Stomach (tissue), 9 donors: Measurements from ENCODE around the gene SPTLC2. TPM values are rescaled to one million over a fixed set of nuclear protein-coding genes. Genes with fewer than 3 reads are reported as not detected.

Source experiments
- DNase-seq, 2 donors: peaks; one replicate each; pipeline versions ENCODE4 v3.0.0 to v3.0.0-alpha.2; 2013 to 2019
- H3K27ac ChIP-seq, 5 donors: fragments of 200-600 bp in 4 of 5; sonication (generic) in 4 of 5; one replicate each; pipeline ENCODE4 v1.5.1; 2013 to 2019; ENCODE audit warnings: mild to moderate bottlenecking in 1 of 5, moderate library complexity in 1 of 5
- H3K27me3 ChIP-seq, 3 donors: fragments of 200-600 bp; sonication (generic); one replicate each; pipeline ENCODE4 v1.5.1; 2017 to 2019; ENCODE audit warnings: mixed run types in 1 of 3
- H3K36me3 ChIP-seq, 4 donors: fragments of 200-600 bp; sonication (generic); 1 replicate in 3 of 4; 2 replicates in 1 of 4; pipeline ENCODE4 v1.5.1; 2016 to 2019
- H3K4me1 ChIP-seq, 4 donors: fragments of 200-600 bp; sonication (generic); one replicate each; pipeline ENCODE4 v1.5.1; 2016 to 2019
- H3K4me3 ChIP-seq, 4 donors: fragments of 200-600 bp; sonication (generic) in 3 of 4; one replicate each; pipeline ENCODE4 v1.5.1; 2016 to 2019; ENCODE audit warnings: mild to moderate bottlenecking in 1 of 4
- H3K9me3 ChIP-seq, 4 donors: fragments of 200-600 bp; sonication (generic); one replicate each; pipeline ENCODE4 v1.5.1; 2016 to 2019
- CTCF ChIP-seq, 7 experiments: fragments of 450-650 bp in 4 of 7; fragments of 200-600 bp in 3 of 7; sonication (generic) in 3 of 7; IDR thresholded peaks; one replicate each; pipeline ENCODE4 v1.5.1; 2016 to 2019; ENCODE audit warnings: antibody characterized with exemption in 7 of 7, control low read depth in 2 of 7, mild to moderate bottlenecking in 1 of 7
- EP300 ChIP-seq: sonication (generic); formaldehyde crosslinking; IDR thresholded peaks from one replicate; pipeline ENCODE4 v1.6.1; 2017; ENCODE audit warnings: antibody characterized with exemption
- POLR2A ChIP-seq, 4 donors: fragments of 450-650 bp; IDR thresholded peaks; one replicate each; pipeline ENCODE4 v1.6.1; 2016; ENCODE audit warnings: antibody characterized with exemption in 4 of 4, control low read depth in 2 of 4, mild to moderate bottlenecking in 1 of 4, moderate library complexity in 1 of 4
- POLR2AphosphoS5 ChIP-seq, 3 donors: sonication (generic); formaldehyde crosslinking; IDR thresholded peaks; one replicate each; pipeline ENCODE4 v1.6.1; 2016; ENCODE audit warnings: antibody characterized with exemption in 3 of 3
- WGBS, 5 donors: extraction: QIAGEN DNeasy Blood & Tissue Kit in 3 of 5; methylation state at CpG; one replicate each; pipeline versions ENCODE4 v1.1.5 to v1.1.7; 2013 to 2018; 5-methylcytosine and 5-hydroxymethylcytosine counted together
- intact Hi-C: fragments of 100-400 bp; cut with DNase I; formaldehyde crosslinking; loops from one replicate; pipeline ENCODE4 v1.15.1; 2023; ENCODE audit warnings: low total_unique reads
- polyA plus RNA-seq, 3 donors: library from polyadenylated mRNA; stranded (reverse); fragments of 200-250 nt; gene quantifications; one replicate each; pipeline ENCODE4 v1.2.3, GENCODE V29; 2013
- total RNA-seq, 5 donors: library from RNA; depleted of rRNA; stranded (reverse); fragments of >200 nt; gene quantifications; one replicate each; pipeline versions ENCODE4 v1.1.0 to v1.2.3, GENCODE V29; 2014 to 2016
- donor health status: healthy with polysubstance abuse.
- donor health status: Bipolar disorder and iron deficiency.
- donor health status: healthy.

The SPTLC2 gene
- total and polyA plus RNA-seq, 8 donors, result 3.4 to 97.5 (median 13.6) TPM

- DNase-seq, result no peak
- Histone ChIP-seq H3K27ac (no peak overlapping the region), H3K36me3 (no peaks in the 10 kb centered on the region), H3K4me1 (no peaks in the 10 kb centered on the region), H3K9me3 (peaks cover 0 to 3% (median 0%) of the 10 kb centered on the region in 4 donors), H3K4me3 (no peak overlapping the region), H3K27me3 (no peaks in the 10 kb centered on the region)
- 50 to 95% (median 92%) methylated on average over 2 of the region's 2 CpGs for WGBS, 5 donors
- TF ChIP-seq POLR2AphosphoS5 (IDR thresholded peaks at IDR 0.05), result no peak
- TF ChIP-seq CTCF (IDR thresholded peaks at IDR 0.05), result no peak
- no peak for TF ChIP-seq POLR2A (IDR thresholded peaks at IDR 0.05)
- no peak for TF ChIP-seq EP300
- intact Hi-C loops, result no loop called here
Observed at GRCh38 chr14:77630111-77630510, 13.7 kb upstream of the SPTLC2 start.

GRCh38 chr14:77625360-77625759 lies 8.9 kb upstream of the SPTLC2 start:
- no peak overlapping the region for H3K27ac ChIP-seq
- WGBS, 5 donors, result 73 to 88% (median 79%) methylated on average over 3 of the region's 3 CpGs
- intact Hi-C loops, result no loop called here
- no peak overlapping the region for H3K4me3 ChIP-seq
- no peak for TF ChIP-seq POLR2AphosphoS5 (IDR thresholded peaks at IDR 0.05)
- TF ChIP-seq CTCF (IDR thresholded peaks at IDR 0.05), result no peak
- TF ChIP-seq POLR2A (IDR thresholded peaks at IDR 0.05), result no peak
- no peak for TF ChIP-seq EP300
- H3K27me3 ChIP-seq, result no peaks in the 10 kb centered on the region
- peaks cover 3 to 9% (median 5%) of the 10 kb centered on the region in 4 donors for H3K4me1 ChIP-seq
- no peaks in the 10 kb centered on the region for H3K36me3 ChIP-seq
- DNase-seq, result no peak
- H3K9me3 ChIP-seq, result no peaks in the 10 kb centered on the region

GRCh38 chr14:77623201-77623600 lies 6.8 kb upstream of the SPTLC2 start:
- 67 to 81% (median 75%) methylated on average over 1 of the region's 1 CpG for WGBS, 5 donors
- no peak for DNase-seq
- no peaks in the 10 kb centered on the region for H3K9me3 ChIP-seq
- peaks cover 3 to 9% (median 5%) of the 10 kb centered on the region in 4 donors for H3K4me1 ChIP-seq
- H3K36me3 ChIP-seq, result no peaks in the 10 kb centered on the region
- no peaks in the 10 kb centered on the region for H3K27me3 ChIP-seq
- H3K4me3 ChIP-seq, result no peak overlapping the region
- no peak for TF ChIP-seq POLR2A (IDR thresholded peaks at IDR 0.05)
- no peak for TF ChIP-seq CTCF (IDR thresholded peaks at IDR 0.05)
- no peak for TF ChIP-seq EP300
- no peak for TF ChIP-seq POLR2AphosphoS5 (IDR thresholded peaks at IDR 0.05)
- peak overlapping the region; percentile 52 to 85 (median 65) for H3K27ac ChIP-seq
- intact Hi-C loops, result no loop called here

- Histone ChIP-seq H3K27me3 (no peaks in the 10 kb centered on the region), H3K4me3 (no peak overlapping the region), H3K4me1 (peaks cover 3 to 9% (median 6%) of the 10 kb centered on the region in 4 donors), H3K27ac (peak overlapping the region in 4 of 5 donors; percentile 52 to 85 (median 64)), H3K9me3 (no peaks in the 10 kb centered on the region), H3K36me3 (no peaks in the 10 kb centered on the region)
- peak; percentile 86 to 87 for DNase-seq
- intact Hi-C loops, result no loop called here
- peak in 2 of 3 donors; percentile 85 to 94 for TF ChIP-seq POLR2AphosphoS5 (IDR thresholded peaks at IDR 0.05)
- TF ChIP-seq CTCF (IDR thresholded peaks at IDR 0.05), result no peak
- WGBS, 5 donors, result 10 to 32% (median 25%) methylated on average over 1 of the region's 1 CpG
Observed at GRCh38 chr14:77622366-77622961, 6.0 kb upstream of the SPTLC2 start.
